Mesenchymal stem cell (in vitro differentiated cells and primary cell): ENCODE measurements around the gene MAP3K7.

Source experiments
- DNase-seq: peaks from one replicate; pipeline ENCODE4 v3.0.0-alpha.2; 2013
- H2AFZ ChIP-seq: one replicate; pipeline ENCODE4 v1.6.1; 2013; ENCODE audit warnings: low read depth, mild to moderate bottlenecking, control low read depth, inconsistent platforms, low read length, moderate library complexity
- H2AK5ac ChIP-seq: 2 replicates; pipeline ENCODE4 v1.6.1; 2013; ENCODE audit warnings: low read length, moderate library complexity, mild to moderate bottlenecking, inconsistent platforms; ENCODE audit not compliant: severe bottlenecking
- H2BK120ac ChIP-seq: one replicate; pipeline ENCODE4 v1.6.1; 2013; ENCODE audit warnings: low read depth, mild to moderate bottlenecking, inconsistent platforms, low read length, moderate library complexity
- H2BK12ac ChIP-seq, 2 experiments: one replicate each; pipeline ENCODE4 v1.6.1; 2013; ENCODE audit warnings: inconsistent platforms in 2 of 2, low read length in 2 of 2, mild to moderate bottlenecking in 2 of 2, moderate library complexity in 2 of 2, control low read depth in 1 of 2
- H2BK15ac ChIP-seq: one replicate; pipeline ENCODE4 v1.6.1; 2013; ENCODE audit warnings: mild to moderate bottlenecking, low read depth, inconsistent platforms; ENCODE audit not compliant: poor library complexity, severe bottlenecking
- H2BK5ac ChIP-seq: 2 replicates; pipeline ENCODE4 v1.6.1; 2013; ENCODE audit warnings: low read depth, mild to moderate bottlenecking, low read length, control low read depth, inconsistent platforms; ENCODE audit not compliant: poor library complexity, severe bottlenecking
- H3K14ac ChIP-seq, 2 experiments: one replicate each; pipeline ENCODE4 v1.6.1; 2013; ENCODE audit warnings: inconsistent platforms in 2 of 2, low read length in 2 of 2, control low read depth in 1 of 2, mild to moderate bottlenecking in 1 of 2, moderate library complexity in 1 of 2
- H3K18ac ChIP-seq, 2 experiments: one replicate each; pipeline ENCODE4 v1.6.1; 2013; ENCODE audit warnings: inconsistent platforms in 2 of 2, low read length in 2 of 2, control low read depth in 1 of 2, low read depth in 1 of 2, mild to moderate bottlenecking in 1 of 2
- H3K23ac ChIP-seq, 2 experiments: one replicate each; pipeline ENCODE4 v1.6.1; 2013; ENCODE audit warnings: inconsistent platforms in 2 of 2, low read length in 2 of 2, mild to moderate bottlenecking in 2 of 2, moderate library complexity in 2 of 2, control low read depth in 1 of 2
- H3K27ac ChIP-seq: 2 replicates; pipeline ENCODE4 v1.5.1; 2013; ENCODE audit warnings: mild to moderate bottlenecking, moderate library complexity, low read length, control low read depth, inconsistent platforms; ENCODE audit not compliant: poor library complexity, severe bottlenecking
- H3K27me3 ChIP-seq, 2 experiments: 2 replicates each; pipeline versions ENCODE4 v1.6.1 to v1.7.0; 2013; ENCODE audit warnings: low read length in 2 of 2, mild to moderate bottlenecking in 2 of 2, moderate library complexity in 2 of 2, control low read depth in 1 of 2, inconsistent platforms in 1 of 2; ENCODE audit not compliant: control insufficient read depth in 1 of 2, insufficient read depth in 1 of 2
- H3K36me3 ChIP-seq, 2 experiments: 2 replicates each; pipeline versions ENCODE4 v1.6.1 to v1.7.0; 2013; ENCODE audit warnings: low read length in 2 of 2, control low read depth in 1 of 2, inconsistent platforms in 1 of 2, low read depth in 1 of 2, mild to moderate bottlenecking in 1 of 2; ENCODE audit not compliant: insufficient read depth in 2 of 2, control insufficient read depth in 1 of 2
- H3K4ac ChIP-seq, 2 experiments: one replicate each; pipeline ENCODE4 v1.6.1; 2013; ENCODE audit warnings: inconsistent platforms in 2 of 2, low read length in 2 of 2, mild to moderate bottlenecking in 2 of 2, moderate library complexity in 2 of 2, control low read depth in 1 of 2, low read depth in 1 of 2
- H3K4me1 ChIP-seq: 2 replicates; pipeline ENCODE4 v1.6.1; 2013; ENCODE audit warnings: low read depth, low read length, control low read depth; ENCODE audit not compliant: control insufficient read depth, insufficient read depth
- H3K4me2 ChIP-seq: 2 replicates; pipeline ENCODE4 v1.6.1; 2013; ENCODE audit warnings: low read length, mild to moderate bottlenecking, inconsistent platforms; ENCODE audit not compliant: poor library complexity, severe bottlenecking
- H3K4me3 ChIP-seq, 2 experiments: 2 replicates each; pipeline versions ENCODE4 v1.5.1 to v1.7.0; 2013; ENCODE audit warnings: low read length in 2 of 2, mild to moderate bottlenecking in 2 of 2, control low read depth in 1 of 2, low read depth in 1 of 2; ENCODE audit not compliant: insufficient read depth in 1 of 2
- H3K79me1 ChIP-seq: replicated peaks from 2 replicates; pipeline ENCODE4 v1.6.1; 2013; ENCODE audit warnings: mild to moderate bottlenecking, control low read depth, low read length, inconsistent platforms; ENCODE audit not compliant: poor library complexity, severe bottlenecking
- H3K9ac ChIP-seq: 2 replicates; pipeline ENCODE4 v1.7.0; 2013; ENCODE audit warnings: mild to moderate bottlenecking, low read length, moderate library complexity
- H3K9me3 ChIP-seq: 2 replicates; pipeline ENCODE4 v1.7.0; 2013; ENCODE audit warnings: mild to moderate bottlenecking, low read length; ENCODE audit not compliant: control insufficient read depth
- H4K8ac ChIP-seq: one replicate; pipeline ENCODE4 v1.6.1; 2013; ENCODE audit warnings: inconsistent platforms, mild to moderate bottlenecking, low read length, moderate library complexity
- H4K91ac ChIP-seq: one replicate; pipeline ENCODE4 v1.6.1; 2013; ENCODE audit warnings: mild to moderate bottlenecking, low read length, inconsistent platforms
- WGBS: methylation state at CpG from one replicate; pipeline ENCODE4 v1.1.7; 2013; ENCODE audit warnings: mixed read lengths; 5-methylcytosine and 5-hydroxymethylcytosine counted together

Gene MAP3K7

GRCh38 chr6:90469906-90470305 lies 117.0 kb downstream of the MAP3K7 start:
- H4K91ac ChIP-seq: no peak overlapping the region
- no peak overlapping the region for H2AFZ ChIP-seq
- no peak overlapping the region for H3K23ac ChIP-seq
- peaks cover 3% of the 10 kb centered on the region for H3K4me1 ChIP-seq
- H2AK5ac ChIP-seq: no peak overlapping the region
- H3K4me2 ChIP-seq: no peak overlapping the region
- no peak overlapping the region for H2BK120ac ChIP-seq
- no peak overlapping the region for H3K4ac ChIP-seq
- no peak overlapping the region for H3K4me3 ChIP-seq
- no peaks in the 10 kb centered on the region for H3K79me1 ChIP-seq
- DNase-seq: no peak
- 92% methylated on average over 1 of the region's 2 CpGs for WGBS
- H2BK15ac ChIP-seq: no peak overlapping the region
- no peaks in the 10 kb centered on the region for H3K9me3 ChIP-seq
- no peak overlapping the region for H2BK5ac ChIP-seq
- no peak overlapping the region for H3K14ac ChIP-seq
- no peak overlapping the region for H3K9ac ChIP-seq
- no peak overlapping the region for H2BK12ac ChIP-seq
- no peak overlapping the region for H3K27ac ChIP-seq
- no peaks in the 10 kb centered on the region for H3K36me3 ChIP-seq
- no peak overlapping the region for H3K18ac ChIP-seq
- peaks cover 1 to 5% of the 10 kb centered on the region in 2 experiments for H3K27me3 ChIP-seq
- no peak overlapping the region for H4K8ac ChIP-seq

GRCh38 chr6:90468859-90469258 lies 118.0 kb downstream of the MAP3K7 start:
- Histone ChIP-seq H3K4me3 (no peak overlapping the region), H4K91ac (no peak overlapping the region), H2BK12ac (no peak overlapping the region), H3K27ac (no peak overlapping the region), H3K4me1 (peaks cover 3% of the 10 kb centered on the region), H3K9me3 (no peaks in the 10 kb centered on the region), H4K8ac (no peak overlapping the region), H2AFZ (no peak overlapping the region), H3K4me2 (no peak overlapping the region), H3K14ac (no peak overlapping the region), H3K36me3 (no peaks in the 10 kb centered on the region), H3K9ac (no peak overlapping the region), H2BK5ac (no peak overlapping the region), H3K79me1 (no peaks in the 10 kb centered on the region), H3K4ac (no peak overlapping the region), H3K27me3 (peaks cover 0 to 5% of the 10 kb centered on the region in 2 experiments), H3K23ac (no peak overlapping the region), H2AK5ac (no peak overlapping the region), H2BK15ac (no peak overlapping the region), H3K18ac (no peak overlapping the region), H2BK120ac (no peak overlapping the region)
- WGBS: no CpG with 5 or more reads among the region's 1 CpG
- DNase-seq: no peak

GRCh38 chr6:90468080-90468479 lies 118.8 kb downstream of the MAP3K7 start:
- Histone ChIP-seq H3K27me3 (peaks cover 0 to 5% of the 10 kb centered on the region in 2 experiments), H3K79me1 (no peaks in the 10 kb centered on the region), H4K8ac (no peak overlapping the region), H3K14ac (no peak overlapping the region), H2BK120ac (no peak overlapping the region), H3K4me1 (no peaks in the 10 kb centered on the region), H3K9me3 (no peaks in the 10 kb centered on the region), H3K9ac (no peak overlapping the region), H2AFZ (no peak overlapping the region), H3K4me3 (no peak overlapping the region), H2BK12ac (no peak overlapping the region), H2BK5ac (no peak overlapping the region), H3K23ac (no peak overlapping the region), H4K91ac (no peak overlapping the region), H3K27ac (no peak overlapping the region), H3K36me3 (no peaks in the 10 kb centered on the region), H3K4me2 (no peak overlapping the region), H2BK15ac (no peak overlapping the region), H2AK5ac (no peak overlapping the region), H3K4ac (no peak overlapping the region), H3K18ac (no peak overlapping the region)
- WGBS: 82% methylated on average over 7 of the region's 7 CpGs
- DNase-seq: peak; percentile 19

- no peak overlapping the region for H3K14ac ChIP-seq
- no peak overlapping the region for H3K4me2 ChIP-seq
- H2BK120ac ChIP-seq: no peak overlapping the region
- no peaks in the 10 kb centered on the region for H3K9me3 ChIP-seq
- no peak overlapping the region for H2BK5ac ChIP-seq
- no peaks in the 10 kb centered on the region for H3K79me1 ChIP-seq
- no peak overlapping the region for H3K9ac ChIP-seq
- H2AK5ac ChIP-seq: no peak overlapping the region
- no peak overlapping the region for H3K23ac ChIP-seq
- H3K18ac ChIP-seq: no peak overlapping the region
- H4K8ac ChIP-seq: no peak overlapping the region
- H2BK12ac ChIP-seq: no peak overlapping the region
- H4K91ac ChIP-seq: no peak overlapping the region
- no peak overlapping the region for H3K4me3 ChIP-seq
- H3K4ac ChIP-seq: no peak overlapping the region
- no peak for DNase-seq
- H3K27me3 ChIP-seq: peaks cover 0 to 5% of the 10 kb centered on the region in 2 experiments
- no peaks in the 10 kb centered on the region for H3K36me3 ChIP-seq
- no peak overlapping the region for H2AFZ ChIP-seq
- H3K27ac ChIP-seq: no peak overlapping the region
- H2BK15ac ChIP-seq: no peak overlapping the region
- no peaks in the 10 kb centered on the region for H3K4me1 ChIP-seq
Observed at GRCh38 chr6:90467546-90467945, 119.3 kb downstream of the MAP3K7 start.
